ENCODE results near the gene COG2. TPM values are rescaled to one million over a fixed set of nuclear protein-coding genes. Genes with fewer than 3 reads are reported as not detected.

COG2 gene
- total RNA-seq, 1 donor from 2014 or later, result 24.3 TPM

DNA sequence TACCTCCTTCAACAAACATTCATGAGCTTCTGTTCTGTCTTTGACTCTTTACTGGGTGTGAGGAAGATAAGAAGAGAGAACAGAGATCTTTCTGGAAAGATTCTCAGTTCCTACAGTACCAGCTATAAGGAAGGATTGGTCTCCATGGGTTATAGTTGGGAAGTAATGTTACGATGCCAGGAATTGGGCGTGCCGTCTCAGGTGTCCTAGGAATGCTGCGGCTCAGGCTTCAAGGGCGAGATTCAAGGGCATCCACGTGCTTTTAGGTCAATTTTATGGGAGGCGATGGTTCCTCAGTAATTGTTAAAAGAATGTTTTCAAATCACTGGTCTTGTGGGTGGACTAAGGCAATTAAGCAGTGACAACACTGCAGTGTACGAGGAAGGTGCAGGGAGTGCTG lies 27.3 kb downstream of the COG2 start:
- H3K4me3 Mint-ChIP-seq (ENCODE audit: unreplicated experiment), result no peak overlapping the region
- peaks cover 12% of the 10 kb centered on the region for H3K4me1 Mint-ChIP-seq (ENCODE audit: unreplicated experiment)
- no peak for DNase-seq (ENCODE audit: low spot score)
- TF ChIP-seq, protein P1, sequence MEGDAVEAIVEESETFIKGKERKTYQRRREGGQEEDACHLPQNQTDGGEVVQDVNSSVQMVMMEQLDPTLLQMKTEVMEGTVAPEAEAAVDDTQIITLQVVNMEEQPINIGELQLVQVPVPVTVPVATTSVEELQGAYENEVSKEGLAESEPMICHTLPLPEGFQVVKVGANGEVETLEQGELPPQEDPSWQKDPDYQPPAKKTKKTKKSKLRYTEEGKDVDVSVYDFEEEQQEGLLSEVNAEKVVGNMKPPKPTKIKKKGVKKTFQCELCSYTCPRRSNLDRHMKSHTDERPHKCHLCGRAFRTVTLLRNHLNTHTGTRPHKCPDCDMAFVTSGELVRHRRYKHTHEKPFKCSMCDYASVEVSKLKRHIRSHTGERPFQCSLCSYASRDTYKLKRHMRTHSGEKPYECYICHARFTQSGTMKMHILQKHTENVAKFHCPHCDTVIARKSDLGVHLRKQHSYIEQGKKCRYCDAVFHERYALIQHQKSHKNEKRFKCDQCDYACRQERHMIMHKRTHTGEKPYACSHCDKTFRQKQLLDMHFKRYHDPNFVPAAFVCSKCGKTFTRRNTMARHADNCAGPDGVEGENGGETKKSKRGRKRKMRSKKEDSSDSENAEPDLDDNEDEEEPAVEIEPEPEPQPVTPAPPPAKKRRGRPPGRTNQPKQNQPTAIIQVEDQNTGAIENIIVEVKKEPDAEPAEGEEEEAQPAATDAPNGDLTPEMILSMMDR (IDR thresholded peaks at IDR 0.05; ENCODE audit: unreplicated experiment), result no peak
- peaks cover 4% of the 10 kb centered on the region for H3K27me3 Mint-ChIP-seq (ENCODE audit: unreplicated experiment)
- peaks cover 30% of the 10 kb centered on the region for H3K36me3 Mint-ChIP-seq (ENCODE audit: low read depth, unreplicated experiment)
- no peak overlapping the region for H3K27ac Mint-ChIP-seq (ENCODE audit: unreplicated experiment)
- no peaks in the 10 kb centered on the region for H3K9me3 Mint-ChIP-seq (ENCODE audit: unreplicated experiment)

DNA sequence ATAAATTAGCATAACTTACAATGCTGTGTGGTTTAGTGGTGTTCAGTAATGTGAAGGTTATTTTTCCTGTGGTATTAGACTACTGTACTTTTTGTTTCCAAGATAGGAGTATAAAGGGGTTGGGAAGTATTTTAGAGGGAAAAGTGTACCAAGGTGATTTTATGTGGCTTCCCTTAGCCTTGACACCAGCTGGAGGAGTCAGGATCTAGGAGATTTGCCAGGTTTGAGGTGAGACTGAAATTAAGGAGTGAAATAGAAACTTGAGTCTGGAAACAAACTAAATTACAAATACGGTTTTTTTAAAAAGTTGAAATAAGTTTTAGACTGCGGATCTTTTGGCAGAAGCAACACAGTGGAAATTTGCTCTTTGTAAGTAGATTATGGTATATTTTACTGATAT lies 32.3 kb downstream of the COG2 start:
- peaks cover 4% of the 10 kb centered on the region for H3K27me3 Mint-ChIP-seq (ENCODE audit: unreplicated experiment)
- no peak overlapping the region for H3K27ac Mint-ChIP-seq (ENCODE audit: unreplicated experiment)
- TF ChIP-seq, protein P1 (IDR thresholded peaks at IDR 0.05; ENCODE audit: unreplicated experiment), result no peak
- peaks cover 12% of the 10 kb centered on the region for H3K4me1 Mint-ChIP-seq (ENCODE audit: unreplicated experiment)
- H3K4me3 Mint-ChIP-seq (ENCODE audit: unreplicated experiment), result no peak overlapping the region
- H3K9me3 Mint-ChIP-seq (ENCODE audit: unreplicated experiment), result no peaks in the 10 kb centered on the region
- DNase-seq (ENCODE audit: low spot score), result no peak
- H3K36me3 Mint-ChIP-seq (ENCODE audit: low read depth, unreplicated experiment), result peaks cover 32% of the 10 kb centered on the region

DNA sequence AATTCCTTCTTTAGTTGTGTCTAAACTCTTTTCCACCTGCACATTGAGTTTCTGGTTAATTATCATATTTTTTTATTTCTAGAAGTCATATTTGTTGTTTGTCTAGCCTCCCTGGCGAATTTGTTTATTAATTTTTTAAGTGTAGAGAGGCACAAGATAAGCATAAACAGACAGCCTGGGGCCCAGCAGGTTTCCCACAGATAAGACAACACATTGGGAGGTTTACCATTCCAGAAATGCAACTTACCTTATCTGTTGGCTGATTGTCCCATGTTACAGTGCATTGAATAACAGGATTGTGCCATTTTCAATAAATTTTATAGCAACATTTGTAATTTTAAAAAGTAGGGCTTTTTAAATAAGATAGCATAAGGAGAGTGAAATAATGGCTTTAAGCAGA lies 34.9 kb downstream of the COG2 start:
- Mint-ChIP-seq H3K27ac (ENCODE audit: unreplicated experiment) (no peak overlapping the region), H3K4me3 (ENCODE audit: unreplicated experiment) (no peak overlapping the region), H3K4me1 (ENCODE audit: unreplicated experiment) (peaks cover 10% of the 10 kb centered on the region), H3K36me3 (ENCODE audit: low read depth, unreplicated experiment) (peaks cover 31% of the 10 kb centered on the region), H3K9me3 (ENCODE audit: unreplicated experiment) (no peaks in the 10 kb centered on the region), H3K27me3 (ENCODE audit: unreplicated experiment) (peaks cover 1% of the 10 kb centered on the region)
- TF ChIP-seq, protein P1 (IDR thresholded peaks at IDR 0.05; ENCODE audit: unreplicated experiment), result no peak
- DNase-seq (ENCODE audit: low spot score), result no peak

DNA sequence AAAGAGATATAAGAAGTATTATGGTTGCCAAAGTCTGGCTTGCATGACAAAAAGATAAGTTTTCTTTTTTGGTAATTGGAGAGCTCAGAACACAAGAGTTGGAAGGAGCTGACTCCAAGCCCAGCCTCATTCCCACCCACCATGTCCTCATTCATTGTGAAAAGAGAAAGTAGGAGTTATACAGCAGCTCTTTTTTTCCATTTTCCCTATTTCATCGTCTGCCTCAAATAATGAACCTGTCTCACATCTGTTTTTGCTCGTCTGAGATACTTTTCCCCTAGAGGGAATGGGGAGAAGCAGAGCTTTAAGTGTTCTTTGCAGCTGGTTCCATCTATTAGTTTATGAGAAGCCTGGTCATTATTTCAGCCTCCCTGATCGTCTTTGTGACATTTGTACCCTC lies 36.9 kb downstream of the COG2 start:
- peaks cover 21% of the 10 kb centered on the region for H3K36me3 Mint-ChIP-seq (ENCODE audit: low read depth, unreplicated experiment)
- H3K27me3 Mint-ChIP-seq (ENCODE audit: unreplicated experiment), result no peaks in the 10 kb centered on the region
- peaks cover 13% of the 10 kb centered on the region for H3K4me1 Mint-ChIP-seq (ENCODE audit: unreplicated experiment)
- no peaks in the 10 kb centered on the region for H3K9me3 Mint-ChIP-seq (ENCODE audit: unreplicated experiment)
- H3K4me3 Mint-ChIP-seq (ENCODE audit: unreplicated experiment), result no peak overlapping the region
- no peak overlapping the region for H3K27ac Mint-ChIP-seq (ENCODE audit: unreplicated experiment)
- TF ChIP-seq, protein P1 (IDR thresholded peaks at IDR 0.05; ENCODE audit: unreplicated experiment), result no peak
- DNase-seq (ENCODE audit: low spot score), result no peak

DNA sequence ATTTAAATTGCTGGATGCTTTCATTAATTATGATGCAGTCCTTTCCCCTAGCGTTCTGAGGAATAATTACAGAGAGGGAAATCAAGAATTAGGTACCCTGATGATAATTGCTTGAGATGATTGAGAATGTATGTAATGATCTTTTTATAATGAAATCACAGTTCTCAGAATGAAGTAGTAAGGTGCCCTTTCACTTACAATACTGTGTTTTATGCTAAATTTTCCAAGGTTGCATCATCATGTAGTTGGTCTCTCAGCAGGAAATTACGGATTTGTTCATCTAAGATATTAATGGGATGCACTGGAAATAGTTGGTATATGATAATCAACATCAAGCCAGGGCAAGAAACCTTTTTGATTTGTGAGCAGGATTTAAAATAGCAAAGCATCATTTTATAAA lies 37.5 kb downstream of the COG2 start:
- Mint-ChIP-seq H3K27ac (ENCODE audit: unreplicated experiment) (no peak overlapping the region), H3K9me3 (ENCODE audit: unreplicated experiment) (no peaks in the 10 kb centered on the region), H3K36me3 (ENCODE audit: low read depth, unreplicated experiment) (peaks cover 22% of the 10 kb centered on the region), H3K4me3 (ENCODE audit: unreplicated experiment) (no peak overlapping the region), H3K27me3 (ENCODE audit: unreplicated experiment) (no peaks in the 10 kb centered on the region), H3K4me1 (ENCODE audit: unreplicated experiment) (peaks cover 13% of the 10 kb centered on the region)
- no peak for DNase-seq (ENCODE audit: low spot score)
- TF ChIP-seq, protein P1 (IDR thresholded peaks at IDR 0.05; ENCODE audit: unreplicated experiment), result no peak

All from endothelial cell (in vitro differentiated cells).